Esophagus muscularis mucosa (tissue), 4 donors: Measurements from ENCODE around the gene MAST4. TPM values are rescaled to one million over a fixed set of nuclear protein-coding genes. Genes with fewer than 3 reads are reported as not detected.

Experiments used
- DNase-seq: peaks from one replicate; pipeline ENCODE4 v3.0.0-alpha.2; 2017; ENCODE audit errors: extremely low spot score
- H3K27ac ChIP-seq, 4 donors: fragments of 200-600 bp; sonication (generic); replicated peaks in 1 of 4; 1 replicate in 3 of 4; 2 replicates in 1 of 4; pipeline ENCODE4 v1.5.1; 2016 to 2019; ENCODE audit warnings: mild to moderate bottlenecking in 1 of 4
- H3K27me3 ChIP-seq, 4 donors: fragments of 200-600 bp; sonication (generic); one replicate each; pipeline versions ENCODE4 v1.5.1 to v1.6.0; 2016 to 2019
- H3K36me3 ChIP-seq, 4 donors: fragments of 200-600 bp; sonication (generic); one replicate each; pipeline ENCODE4 v1.5.1; 2016 to 2019
- H3K4me1 ChIP-seq, 4 donors: fragments of 200-600 bp; sonication (generic); one replicate each; pipeline ENCODE4 v1.5.1; 2016 to 2019
- H3K4me3 ChIP-seq, 4 donors: fragments of 200-600 bp; sonication (generic); 1 replicate in 2 of 4; 2 replicates in 2 of 4; pipeline ENCODE4 v1.5.1; 2016 to 2019; ENCODE audit warnings: mild to moderate bottlenecking in 4 of 4, moderate library complexity in 1 of 4
- H3K9me3 ChIP-seq, 4 donors: fragments of 200-600 bp; sonication (generic); 1 replicate in 3 of 4; 2 replicates in 1 of 4; pipeline ENCODE4 v1.5.1; 2016 to 2019
- EP300 ChIP-seq: sonication (generic); formaldehyde crosslinking; IDR thresholded peaks from one replicate; pipeline ENCODE4 v1.6.1; 2017; ENCODE audit warnings: antibody characterized with exemption
- POLR2A ChIP-seq: fragments of 450-650 bp; IDR thresholded peaks from one replicate; pipeline ENCODE4 v1.6.1; 2017; ENCODE audit warnings: antibody characterized with exemption, moderate library complexity, mild to moderate bottlenecking, low read depth
- POLR2AphosphoS5 ChIP-seq, 2 donors: sonication (generic); formaldehyde crosslinking; IDR thresholded peaks; one replicate each; pipeline ENCODE4 v1.6.1; 2017; ENCODE audit warnings: antibody characterized with exemption in 2 of 2
- WGBS: methylation state at CpG from one replicate; pipeline ENCODE4 v1.1.5; 2018; 5-methylcytosine and 5-hydroxymethylcytosine counted together
- intact Hi-C: fragments of 100-400 bp; cut with DNase I; formaldehyde crosslinking; loops from one replicate; pipeline ENCODE4 v1.15.1; 2023
- total RNA-seq, 4 donors: library from RNA; depleted of rRNA; stranded (reverse); fragments of >200 nt; gene quantifications; one replicate each; pipeline versions ENCODE4 v1.1.0 to v1.2.1, GENCODE V29; 2016
- TF ChIP-seq, protein P1 (sequence below), 3 experiments: fragments of 200-600 bp in 2 of 3; fragments of 450-650 bp in 1 of 3; sonication (generic) in 2 of 3; IDR thresholded peaks; one replicate each; pipeline ENCODE4 v1.5.1; 2017 to 2019; ENCODE audit warnings: antibody characterized with exemption in 3 of 3, mild to moderate bottlenecking in 2 of 3, moderate library complexity in 1 of 3

Gene MAST4
- total RNA-seq, 4 donors from 2014 or later, result 26.2 to 39.7 (median 35.8) TPM

DNA sequence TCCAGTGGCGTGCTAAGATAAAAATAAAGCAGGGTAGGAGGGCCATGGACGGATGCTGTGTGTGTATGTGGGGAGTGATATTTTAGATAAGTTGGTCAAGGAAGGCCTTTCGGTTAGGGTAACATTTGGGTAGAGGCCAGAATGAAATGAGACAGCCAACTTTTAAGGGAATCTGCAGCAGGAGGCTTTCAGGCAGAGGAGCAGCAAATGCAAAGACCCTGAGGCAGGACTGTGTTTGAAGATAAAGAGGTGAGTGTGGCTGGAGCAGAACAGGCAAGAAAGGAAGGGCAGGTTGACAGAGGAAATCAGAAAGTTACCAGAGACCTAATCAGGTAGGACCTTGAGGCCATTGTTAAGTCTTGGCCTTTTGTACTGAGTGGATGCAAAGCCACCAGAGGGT, 106.2 kb downstream of the MAST4 start:
- H3K27me3 ChIP-seq, result no peaks in the 10 kb centered on the region
- intact Hi-C loops, result no loop called here
- no peak overlapping the region for H3K4me3 ChIP-seq
- no peak for DNase-seq
- no peaks in the 10 kb centered on the region for H3K36me3 ChIP-seq
- WGBS, result 85% methylated on average over 3 of the region's 3 CpGs
- TF ChIP-seq, protein P1, sequence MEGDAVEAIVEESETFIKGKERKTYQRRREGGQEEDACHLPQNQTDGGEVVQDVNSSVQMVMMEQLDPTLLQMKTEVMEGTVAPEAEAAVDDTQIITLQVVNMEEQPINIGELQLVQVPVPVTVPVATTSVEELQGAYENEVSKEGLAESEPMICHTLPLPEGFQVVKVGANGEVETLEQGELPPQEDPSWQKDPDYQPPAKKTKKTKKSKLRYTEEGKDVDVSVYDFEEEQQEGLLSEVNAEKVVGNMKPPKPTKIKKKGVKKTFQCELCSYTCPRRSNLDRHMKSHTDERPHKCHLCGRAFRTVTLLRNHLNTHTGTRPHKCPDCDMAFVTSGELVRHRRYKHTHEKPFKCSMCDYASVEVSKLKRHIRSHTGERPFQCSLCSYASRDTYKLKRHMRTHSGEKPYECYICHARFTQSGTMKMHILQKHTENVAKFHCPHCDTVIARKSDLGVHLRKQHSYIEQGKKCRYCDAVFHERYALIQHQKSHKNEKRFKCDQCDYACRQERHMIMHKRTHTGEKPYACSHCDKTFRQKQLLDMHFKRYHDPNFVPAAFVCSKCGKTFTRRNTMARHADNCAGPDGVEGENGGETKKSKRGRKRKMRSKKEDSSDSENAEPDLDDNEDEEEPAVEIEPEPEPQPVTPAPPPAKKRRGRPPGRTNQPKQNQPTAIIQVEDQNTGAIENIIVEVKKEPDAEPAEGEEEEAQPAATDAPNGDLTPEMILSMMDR (IDR thresholded peaks at IDR 0.05), result no peak
- TF ChIP-seq POLR2A (no peak), EP300 (no peak), POLR2AphosphoS5 (IDR thresholded peaks at IDR 0.05) (no peak)
- peaks cover 0 to 3% (median 0%) of the 10 kb centered on the region in 4 donors for H3K4me1 ChIP-seq
- no peak overlapping the region for H3K27ac ChIP-seq
- H3K9me3 ChIP-seq, result no peaks in the 10 kb centered on the region

DNA sequence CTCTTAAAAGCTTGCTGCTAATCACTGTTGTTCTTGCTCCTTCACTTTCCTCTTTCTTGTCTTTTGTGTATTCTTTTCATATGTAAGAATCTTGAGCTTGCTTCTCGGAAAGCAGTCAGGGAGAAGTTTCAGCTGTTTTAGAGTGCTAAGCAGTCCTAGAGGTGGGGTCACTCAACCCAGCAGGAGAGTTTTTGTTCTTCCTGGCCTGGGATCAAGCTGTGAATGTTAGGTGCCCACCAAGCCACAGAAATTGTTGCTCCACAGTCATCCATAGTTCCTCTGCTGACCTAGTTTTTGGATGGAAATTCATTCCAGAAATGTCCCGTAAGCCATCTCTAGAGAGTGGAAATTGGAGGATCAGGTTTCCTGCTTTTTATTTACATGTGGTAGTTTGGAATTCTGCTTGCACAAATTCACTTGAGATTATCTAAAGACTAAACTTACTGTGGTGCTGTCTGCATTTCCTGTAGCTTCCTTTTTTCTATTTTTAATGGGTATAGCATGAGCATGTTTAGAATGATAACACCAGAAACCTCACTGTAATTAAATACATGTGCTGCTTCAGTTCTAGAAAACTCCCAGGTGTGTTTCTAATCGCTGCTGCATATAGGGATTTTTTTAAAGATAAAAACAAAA, 108.7 kb downstream of the MAST4 start:
- Histone ChIP-seq H3K4me3 (no peak overlapping the region), H3K36me3 (no peaks in the 10 kb centered on the region), H3K9me3 (no peaks in the 10 kb centered on the region), H3K27ac (no peak overlapping the region), H3K4me1 (peaks cover 0 to 3% (median 0%) of the 10 kb centered on the region in 4 donors), H3K27me3 (no peaks in the 10 kb centered on the region)
- TF ChIP-seq, protein P1 (IDR thresholded peaks at IDR 0.05), result no peak
- TF ChIP-seq POLR2AphosphoS5 (IDR thresholded peaks at IDR 0.05), result no peak
- no peak for DNase-seq
- 30% methylated on average over 3 of the region's 3 CpGs for WGBS
- intact Hi-C loops, result no loop called here

DNA sequence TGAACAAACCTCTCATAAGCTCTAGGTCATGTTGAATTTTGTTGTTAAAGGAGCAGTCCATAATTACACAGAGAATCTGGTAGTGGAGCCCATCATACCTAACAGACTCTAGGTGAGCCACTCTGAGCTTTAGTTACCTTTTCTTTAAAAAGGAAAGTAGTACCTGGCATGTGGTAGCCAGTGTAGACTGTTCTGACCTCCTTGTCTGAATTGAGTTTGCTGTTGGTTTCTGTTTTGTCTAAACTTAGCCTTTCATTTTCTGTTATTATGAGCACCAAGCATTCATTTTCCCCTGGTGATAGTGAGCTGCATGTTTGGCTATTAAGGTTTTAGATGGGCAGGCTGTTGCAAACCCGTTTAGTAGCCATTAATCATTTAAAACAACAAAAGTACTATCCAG, 112.2 kb downstream of the MAST4 start:
- Histone ChIP-seq H3K4me1 (peaks cover 0 to 3% (median 0%) of the 10 kb centered on the region in 4 donors), H3K27me3 (peaks cover 0 to 7% (median 0%) of the 10 kb centered on the region in 4 donors), H3K36me3 (no peaks in the 10 kb centered on the region), H3K9me3 (peaks cover 0 to 10% (median 4%) of the 10 kb centered on the region in 4 donors), H3K27ac (no peak overlapping the region), H3K4me3 (no peak overlapping the region)
- TF ChIP-seq POLR2A (no peak), POLR2AphosphoS5 (IDR thresholded peaks at IDR 0.05) (no peak), EP300 (no peak)
- TF ChIP-seq, protein P1 (IDR thresholded peaks at IDR 0.05), result no peak
- no peak for DNase-seq
- intact Hi-C loops, result no loop called here
- WGBS, result 41% methylated on average over 1 of the region's 1 CpG

DNA sequence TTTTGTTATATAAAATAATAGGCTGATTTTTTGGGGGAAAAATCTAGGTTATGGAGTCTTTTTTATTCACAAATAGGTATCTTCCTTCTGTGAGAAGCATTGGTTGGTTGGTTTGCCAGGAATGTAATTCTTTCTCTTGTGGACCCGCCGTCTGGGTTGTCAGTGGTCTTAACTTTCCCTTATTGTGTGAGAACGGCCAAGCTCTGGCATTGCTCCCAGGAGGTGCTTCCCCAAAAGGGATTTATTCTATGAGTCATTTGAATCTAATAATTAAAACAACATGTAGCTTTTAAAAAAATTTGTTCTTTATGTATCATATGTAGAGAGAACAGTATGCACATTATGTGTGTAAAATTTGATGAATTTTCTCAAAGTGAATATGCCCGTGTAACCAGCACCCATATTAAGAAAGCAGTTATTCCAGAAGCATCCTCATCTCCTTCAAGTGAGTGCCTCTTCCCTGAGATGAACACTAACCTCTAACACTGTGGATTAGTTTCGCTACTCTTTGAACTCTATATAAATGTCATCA, 114.4 kb downstream of the MAST4 start:
- intact Hi-C loops, result no loop called here
- Histone ChIP-seq H3K4me3 (no peak overlapping the region), H3K9me3 (peaks cover 0 to 10% (median 4%) of the 10 kb centered on the region in 4 donors), H3K4me1 (no peaks in the 10 kb centered on the region), H3K36me3 (no peaks in the 10 kb centered on the region), H3K27ac (no peak overlapping the region), H3K27me3 (peaks cover 0 to 7% (median 0%) of the 10 kb centered on the region in 4 donors)
- 71% methylated on average over 5 of the region's 5 CpGs for WGBS
- DNase-seq, result no peak
- TF ChIP-seq EP300 (no peak), POLR2A (no peak), POLR2AphosphoS5 (IDR thresholded peaks at IDR 0.05) (no peak)
- TF ChIP-seq, protein P1 (IDR thresholded peaks at IDR 0.05), result no peak
